ENCODE data around the gene MUSTN1.

MUSTN1 gene

GRCh38 chr3:52845691-52846431, 11.0 kb upstream of the MUSTN1 start:
- TF ChIP-seq ZNF274 (IDR thresholded peaks at IDR 0.05; ENCODE audit: low read depth, low read length) = no peak
- no peak overlapping the region; the same call in 1 of the 2 replicates for H3K4me3 ChIP-seq (ENCODE audit: low read length)

DNA sequence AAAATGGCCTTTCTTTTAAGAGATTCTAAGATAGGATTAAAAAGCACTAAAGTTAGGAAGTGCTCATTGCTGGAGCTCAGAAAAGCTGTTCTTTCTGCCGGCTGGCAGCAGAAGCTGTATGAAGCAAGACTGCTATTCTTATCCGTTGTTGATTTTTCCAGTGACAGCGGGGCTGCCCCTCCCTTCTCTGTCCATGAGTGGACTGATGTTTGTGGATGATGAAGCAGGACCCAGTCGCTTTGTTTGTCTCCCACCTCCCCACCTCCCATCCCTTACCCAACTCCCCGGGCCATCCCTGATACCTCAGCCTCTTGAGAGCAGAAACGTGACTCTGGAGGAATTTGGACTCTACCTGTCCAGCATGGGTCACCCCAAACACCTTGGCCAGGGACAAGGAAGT, 10.3 kb upstream of the MUSTN1 start:
- H3K4me3 ChIP-seq (ENCODE audit: low read length) = no peak overlapping the region
- TF ChIP-seq ZNF274 (IDR thresholded peaks at IDR 0.05; ENCODE audit: low read depth, low read length) = no peak

- H3K4me3 ChIP-seq (ENCODE audit: low read length) = no peak overlapping the region
- TF ChIP-seq ZNF274 (IDR thresholded peaks at IDR 0.05; ENCODE audit: low read depth, low read length) = no peak
Observed at GRCh38 chr3:52844290-52844975, 9.6 kb upstream of the MUSTN1 start.

DNA sequence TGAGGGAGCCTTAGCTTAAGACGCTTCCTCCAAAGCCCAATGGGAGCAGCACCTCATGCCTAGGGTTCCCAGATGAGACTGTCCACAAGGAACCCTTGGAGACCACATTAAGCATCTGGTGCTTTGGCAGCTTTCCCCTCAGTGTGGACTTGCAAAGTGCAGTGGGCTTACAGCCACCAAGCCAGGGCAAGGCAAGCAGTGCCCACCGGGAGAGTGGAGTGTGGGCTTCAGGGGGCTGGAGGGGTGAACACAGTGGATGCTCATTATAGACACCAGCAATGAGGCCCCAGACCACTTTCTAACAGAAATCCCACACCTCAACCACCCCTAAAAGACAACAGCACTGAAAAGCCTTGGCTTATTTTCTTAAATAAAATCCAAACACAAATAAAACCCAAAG, 9.1 kb upstream of the MUSTN1 start:
- no peak overlapping the region for H3K4me3 ChIP-seq (ENCODE audit: low read length)
- TF ChIP-seq ZNF274 (IDR thresholded peaks at IDR 0.05; ENCODE audit: low read depth, low read length) = no peak

GRCh38 chr3:52843108-52843865, 8.5 kb upstream of the MUSTN1 start:
- H3K4me3 ChIP-seq (ENCODE audit: low read length) = no peak overlapping the region
- TF ChIP-seq ZNF274 (IDR thresholded peaks at IDR 0.05; ENCODE audit: low read depth, low read length) = no peak

DNA sequence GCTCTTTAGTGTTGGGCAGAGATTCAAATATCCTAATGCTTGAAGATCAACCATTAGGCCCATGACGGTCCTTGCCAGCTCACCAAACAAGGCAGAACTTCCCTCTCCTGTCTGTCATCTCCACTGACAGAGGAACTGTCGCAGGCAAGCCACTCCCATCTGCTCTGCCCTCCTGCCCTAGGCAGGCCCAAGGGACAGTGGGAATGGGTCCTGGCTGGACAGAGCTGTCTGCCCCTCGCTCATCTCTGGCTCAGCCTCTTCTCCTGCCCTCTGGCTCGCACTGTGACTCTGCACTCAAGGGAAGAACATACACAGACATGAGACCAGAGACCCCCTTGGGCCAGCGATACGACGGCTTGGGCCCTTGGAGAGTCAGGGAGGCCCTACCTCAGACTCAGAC, 7.6 kb upstream of the MUSTN1 start:
- no peak for TF ChIP-seq ZNF274 (IDR thresholded peaks at IDR 0.05; ENCODE audit: low read depth, low read length)
- H3K4me3 ChIP-seq (ENCODE audit: low read length) = no peak overlapping the region

DNA sequence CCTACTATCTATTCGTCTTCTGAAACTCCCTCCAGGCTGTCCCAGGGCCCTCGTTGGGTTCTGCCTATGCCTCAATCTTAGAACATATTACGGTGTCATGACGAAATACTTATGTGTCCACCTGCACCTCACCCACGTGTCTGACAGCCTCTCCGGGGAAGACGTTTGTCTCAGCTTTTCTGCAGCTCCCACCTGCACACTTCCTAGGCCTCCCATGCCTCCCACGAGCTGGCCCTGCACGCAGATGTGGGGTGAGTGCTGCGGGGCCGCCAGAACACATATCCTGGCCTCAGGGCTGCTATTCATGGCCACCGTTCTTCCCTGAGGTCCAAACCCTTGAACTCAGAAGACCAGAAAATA, 7.1 kb upstream of the MUSTN1 start:
- TF ChIP-seq ZNF274 (IDR thresholded peaks at IDR 0.05; ENCODE audit: low read depth, low read length) = no peak
- H3K4me3 ChIP-seq (ENCODE audit: low read length) = no peak overlapping the region

DNA sequence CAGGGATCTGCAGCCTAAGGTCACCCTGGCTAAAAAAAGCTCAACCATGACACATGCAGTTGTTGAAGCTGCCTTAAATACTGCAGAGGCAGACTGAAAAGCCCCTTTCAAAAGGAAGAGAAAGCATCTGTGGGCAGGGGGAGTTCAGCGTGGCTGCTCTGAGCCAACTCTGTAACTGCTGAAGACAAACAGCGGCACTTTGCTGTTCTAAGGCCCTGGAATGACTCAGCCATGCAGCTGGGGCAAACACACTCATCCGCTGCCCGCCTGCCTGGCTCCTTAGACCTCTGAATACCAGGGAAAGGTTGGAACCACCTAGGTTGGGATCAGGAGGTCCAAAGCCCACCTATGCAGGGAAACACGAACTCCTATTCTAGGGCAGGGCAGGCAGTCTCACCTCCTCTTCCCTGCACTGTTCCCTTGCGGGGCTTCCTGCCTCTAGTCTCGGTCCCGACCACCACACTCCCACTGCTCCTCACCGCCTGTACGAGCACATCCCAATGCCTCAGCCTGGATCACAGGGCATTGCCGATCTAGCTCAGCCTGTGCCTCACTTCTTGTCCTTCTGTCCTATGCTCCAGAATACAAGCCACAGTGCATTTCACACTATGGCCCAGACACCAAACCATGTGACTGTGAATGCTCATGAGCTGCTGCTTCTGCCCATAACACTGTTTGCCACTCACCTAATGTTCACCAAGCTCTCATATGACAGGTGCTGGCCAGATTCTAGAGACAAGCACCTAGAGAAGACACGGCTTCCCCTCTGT, 6.6 kb upstream of the MUSTN1 start:
- TF ChIP-seq ZNF274 (IDR thresholded peaks at IDR 0.05; ENCODE audit: low read depth, low read length) = no peak
- no peak overlapping the region for H3K4me3 ChIP-seq (ENCODE audit: low read length)

DNA sequence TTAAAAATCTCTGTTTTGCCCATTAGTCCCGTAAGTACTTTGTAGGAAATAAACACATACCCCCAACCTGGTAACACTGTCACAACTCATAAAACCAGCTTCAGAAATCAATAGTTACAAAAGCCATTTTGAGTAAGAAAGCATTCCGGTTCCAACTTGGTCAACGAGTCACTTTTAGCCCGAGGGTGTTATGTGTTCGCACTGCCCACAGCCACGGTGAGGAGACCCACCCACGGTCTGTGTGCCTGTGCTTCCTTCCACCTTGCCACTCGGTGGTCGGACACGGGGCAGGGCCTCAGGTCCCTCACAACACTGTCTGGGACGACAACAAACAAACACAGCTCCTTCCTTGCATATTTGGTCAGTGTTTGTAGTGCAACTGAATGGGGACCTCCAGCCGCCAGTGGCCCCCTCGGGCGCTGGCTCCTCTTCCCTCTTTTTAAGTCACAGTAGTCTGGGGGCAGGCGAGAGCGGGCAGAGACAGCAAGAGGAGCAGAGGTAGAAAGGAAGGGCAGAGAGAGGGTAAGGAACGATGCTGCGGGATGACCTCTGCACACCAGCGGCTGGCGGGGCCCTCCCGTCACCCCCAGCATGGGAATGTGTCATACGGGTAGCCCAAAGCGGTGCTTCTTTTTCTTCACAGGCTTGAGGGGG, 5.2 kb upstream of the MUSTN1 start:
- H3K4me3 ChIP-seq (ENCODE audit: low read length) = no peak overlapping the region
- TF ChIP-seq ZNF274 (IDR thresholded peaks at IDR 0.05; ENCODE audit: low read depth, low read length) = no peak

DNA sequence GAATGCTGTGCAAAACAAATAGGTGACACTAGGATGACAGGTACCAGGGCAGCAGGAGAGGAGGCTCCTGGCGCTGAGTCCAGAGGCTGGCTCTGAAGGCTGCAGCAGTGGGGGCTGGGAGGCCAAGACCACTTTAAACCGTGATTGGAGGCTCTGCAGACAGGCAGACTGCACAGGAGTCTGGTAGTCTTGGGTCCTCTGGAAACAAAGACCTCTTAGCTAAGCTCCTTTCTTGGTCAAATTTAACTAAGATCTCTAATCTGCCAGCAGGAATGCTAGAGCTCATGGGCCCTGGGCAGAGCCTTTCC, 4.4 kb upstream of the MUSTN1 start:
- H3K4me3 ChIP-seq (ENCODE audit: low read length) = no peak overlapping the region
- no peak for TF ChIP-seq ZNF274 (IDR thresholded peaks at IDR 0.05; ENCODE audit: low read depth, low read length)

- H3K4me3 ChIP-seq (ENCODE audit: low read length) = no peak overlapping the region
- TF ChIP-seq ZNF274 (IDR thresholded peaks at IDR 0.05; ENCODE audit: low read depth, low read length) = no peak
Observed at GRCh38 chr3:52838561-52839267, 3.9 kb upstream of the MUSTN1 start.

- no peak for TF ChIP-seq ZNF274 (IDR thresholded peaks at IDR 0.05; ENCODE audit: low read depth, low read length)
- H3K4me3 ChIP-seq (ENCODE audit: low read length) = no peak overlapping the region
Observed at GRCh38 chr3:52836986-52837385, 2.2 kb upstream of the MUSTN1 start.

DNA sequence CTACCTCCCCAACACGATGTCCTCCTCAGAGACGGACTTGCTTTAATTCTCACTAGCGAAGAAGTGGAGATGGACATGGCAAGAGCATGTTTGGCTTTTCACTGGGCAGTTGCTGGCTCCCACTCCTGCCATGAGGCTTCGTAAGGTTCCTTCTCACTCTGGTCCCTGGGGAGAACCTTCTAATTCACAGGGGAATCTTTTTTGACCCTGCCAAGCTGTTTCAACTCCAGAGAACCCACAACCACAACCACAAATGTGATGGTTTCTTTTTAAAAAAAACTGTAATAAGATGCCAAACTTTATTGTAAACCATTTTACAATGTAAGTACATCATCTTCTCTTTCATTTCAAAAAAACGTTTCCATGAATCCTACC, 1.6 kb upstream of the MUSTN1 start:
- no peak overlapping the region for H3K4me3 ChIP-seq (ENCODE audit: low read length)
- TF ChIP-seq ZNF274 (IDR thresholded peaks at IDR 0.05; ENCODE audit: low read depth, low read length) = no peak
